Gastroesophageal sphincter (tissue), 3 donors: ENCODE data around the gene ACSF3.

Source experiments
- POLR2A ChIP-seq, 2 donors: fragments of 450-650 bp; IDR thresholded peaks; one replicate each; pipeline ENCODE4 v1.6.1; 2017; ENCODE audit warnings: antibody characterized with exemption in 2 of 2, mild to moderate bottlenecking in 2 of 2, moderate library complexity in 1 of 2
- TF ChIP-seq, protein P1 (sequence below), 4 experiments: fragments of 200-600 bp in 2 of 4; fragments of 450-650 bp in 2 of 4; sonication (generic) in 1 of 4; IDR thresholded peaks; one replicate each; pipeline ENCODE4 v1.5.1; 2017 to 2019; ENCODE audit warnings: antibody characterized with exemption in 4 of 4, mild to moderate bottlenecking in 2 of 4, moderate library complexity in 2 of 4

DNA sequence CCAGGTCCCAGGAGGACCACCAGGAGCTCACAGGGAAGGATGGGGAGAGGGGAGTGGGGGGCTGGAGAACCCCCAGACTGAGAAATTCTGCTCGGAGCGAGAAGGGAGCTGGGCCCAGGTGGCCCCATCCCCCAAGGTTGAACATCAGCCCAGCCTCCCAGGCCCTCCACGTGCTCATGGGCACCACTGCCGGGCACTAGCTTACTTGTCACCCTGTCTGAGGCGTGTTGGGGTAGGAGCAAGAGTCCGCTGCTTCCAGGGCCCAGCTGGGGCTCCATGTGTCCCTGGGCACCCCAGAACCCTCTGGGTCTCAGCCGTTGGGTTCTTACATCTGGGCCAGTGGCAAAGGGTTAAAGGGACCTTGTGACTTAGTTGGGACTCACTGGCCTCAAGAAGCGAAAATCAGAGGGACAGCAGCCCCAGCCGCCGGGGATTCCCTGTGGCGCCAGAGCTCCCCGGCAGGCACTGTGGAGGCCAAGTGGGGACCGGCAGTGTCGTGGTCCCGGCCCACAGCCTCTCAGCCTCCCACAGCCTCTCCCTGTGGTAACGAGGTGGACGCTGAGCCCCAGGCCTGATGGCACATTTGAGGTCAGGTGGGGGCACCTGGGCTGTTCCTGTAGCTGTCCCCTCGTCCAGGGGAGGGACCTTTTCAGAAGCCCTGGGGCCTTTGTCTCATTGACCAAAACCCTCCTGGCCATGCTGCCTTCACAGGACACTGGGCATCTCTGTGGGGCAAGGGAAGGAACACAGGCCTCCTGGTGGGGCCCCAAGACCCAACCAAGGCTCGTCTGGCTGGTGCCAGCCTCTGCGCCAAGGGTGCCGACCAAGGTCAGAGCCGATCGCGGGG is 44.2 kb downstream of the ACSF3 start:
- TF ChIP-seq, protein P1, sequence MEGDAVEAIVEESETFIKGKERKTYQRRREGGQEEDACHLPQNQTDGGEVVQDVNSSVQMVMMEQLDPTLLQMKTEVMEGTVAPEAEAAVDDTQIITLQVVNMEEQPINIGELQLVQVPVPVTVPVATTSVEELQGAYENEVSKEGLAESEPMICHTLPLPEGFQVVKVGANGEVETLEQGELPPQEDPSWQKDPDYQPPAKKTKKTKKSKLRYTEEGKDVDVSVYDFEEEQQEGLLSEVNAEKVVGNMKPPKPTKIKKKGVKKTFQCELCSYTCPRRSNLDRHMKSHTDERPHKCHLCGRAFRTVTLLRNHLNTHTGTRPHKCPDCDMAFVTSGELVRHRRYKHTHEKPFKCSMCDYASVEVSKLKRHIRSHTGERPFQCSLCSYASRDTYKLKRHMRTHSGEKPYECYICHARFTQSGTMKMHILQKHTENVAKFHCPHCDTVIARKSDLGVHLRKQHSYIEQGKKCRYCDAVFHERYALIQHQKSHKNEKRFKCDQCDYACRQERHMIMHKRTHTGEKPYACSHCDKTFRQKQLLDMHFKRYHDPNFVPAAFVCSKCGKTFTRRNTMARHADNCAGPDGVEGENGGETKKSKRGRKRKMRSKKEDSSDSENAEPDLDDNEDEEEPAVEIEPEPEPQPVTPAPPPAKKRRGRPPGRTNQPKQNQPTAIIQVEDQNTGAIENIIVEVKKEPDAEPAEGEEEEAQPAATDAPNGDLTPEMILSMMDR (IDR thresholded peaks at IDR 0.05) = no peak
- no peak for TF ChIP-seq POLR2A (IDR thresholded peaks at IDR 0.05)
